Right ventricle myocardium superior (tissue), 1 donor: Measurements from ENCODE around the gene BCAS1. TPM values are rescaled to one million over a fixed set of nuclear protein-coding genes. Genes with fewer than 3 reads are reported as not detected.
A peak's percentile ranks its signal among the peaks of the same experiment; 100 is the strongest.

ENCODE experiments used
- ATAC-seq: fragments of 200-7000 bp; cut with Tn5 transposase; one replicate; pipeline ENCODE4 v1.9.1; 2020; ENCODE audit warnings: mild to moderate bottlenecking; ENCODE audit not compliant: poor library complexity
- DNase-seq: peaks from one replicate; pipeline ENCODE4 v3.0.0-alpha.2; 2020
- intact Hi-C: fragments of 100-400 bp; cut with DNase I; formaldehyde crosslinking; loops from one replicate; pipeline ENCODE4 v1.11.2; 2022
- total RNA-seq: library from RNA; stranded (reverse); fragmentation: NEBNext Ultra II Directional; extraction: Animal tissue kit (Norgen Biotek cat#: 25700); gene quantifications from one replicate; pipeline ENCODE4 v1.2.1, GENCODE V29; 2021
- donor health status: DM: no; HTN: yes; CAD: no; lungs with severe emphysema.

The BCAS1 gene
- total RNA-seq, 1 donor from 2014 or later, result not detected

- no peak for ATAC-seq
- intact Hi-C loops, result no loop called here
- DNase-seq, result no peak
Measured at GRCh38 chr20:54084193-54084592, 13.8 kb upstream of the BCAS1 start.

- no peak for ATAC-seq
- intact Hi-C loops, result no loop called here
Measured at GRCh38 chr20:54083459-54083858, 13.1 kb upstream of the BCAS1 start.

DNA sequence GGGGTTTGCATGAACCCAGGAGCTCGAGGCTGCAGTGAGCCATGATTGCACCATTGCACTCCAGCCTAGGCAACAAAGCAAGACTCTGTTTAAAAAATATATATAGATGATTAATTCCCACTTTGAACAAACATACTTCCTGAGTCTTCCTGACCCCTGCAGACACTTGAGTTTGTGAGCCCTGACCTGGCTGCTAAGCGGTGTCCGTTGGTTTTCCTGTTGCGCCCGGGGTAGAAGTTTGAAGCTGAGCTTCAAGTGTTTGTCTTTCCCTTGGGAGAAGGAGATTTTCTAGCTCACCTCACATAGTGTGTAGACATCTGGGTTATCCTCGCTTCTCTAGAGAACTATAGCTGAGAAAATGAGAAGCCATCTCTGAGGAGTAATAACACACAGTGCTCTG is 11.7 kb upstream of the BCAS1 start:
- ATAC-seq (no peak), DNase-seq (no peak)
- intact Hi-C loops, result no loop called here

More at GRCh38 chr20:54083459-54083858, 13.1 kb upstream of the BCAS1 start:
- no peak for DNase-seq

DNA sequence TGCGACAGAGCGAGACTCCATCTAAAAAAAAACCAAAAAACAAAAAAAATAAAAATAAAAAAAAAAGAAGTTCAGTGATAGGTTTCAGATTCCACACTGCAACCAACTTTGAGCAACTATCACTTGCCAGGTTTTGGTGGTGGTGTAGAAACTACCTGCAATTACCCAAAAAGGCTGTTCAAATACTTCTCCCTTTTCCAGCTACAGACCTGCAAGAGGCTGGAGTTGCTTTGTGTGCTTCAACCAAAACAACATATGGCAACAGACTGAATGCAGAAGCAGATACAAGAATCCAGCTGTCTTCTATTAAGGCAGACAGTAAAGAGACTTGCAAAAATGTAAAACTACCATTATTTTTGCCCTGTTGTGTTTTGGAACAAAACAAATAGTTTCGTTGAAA is 9.3 kb upstream of the BCAS1 start:
- intact Hi-C loops, result no loop called here
- ATAC-seq, result no peak
- DNase-seq, result no peak

DNA sequence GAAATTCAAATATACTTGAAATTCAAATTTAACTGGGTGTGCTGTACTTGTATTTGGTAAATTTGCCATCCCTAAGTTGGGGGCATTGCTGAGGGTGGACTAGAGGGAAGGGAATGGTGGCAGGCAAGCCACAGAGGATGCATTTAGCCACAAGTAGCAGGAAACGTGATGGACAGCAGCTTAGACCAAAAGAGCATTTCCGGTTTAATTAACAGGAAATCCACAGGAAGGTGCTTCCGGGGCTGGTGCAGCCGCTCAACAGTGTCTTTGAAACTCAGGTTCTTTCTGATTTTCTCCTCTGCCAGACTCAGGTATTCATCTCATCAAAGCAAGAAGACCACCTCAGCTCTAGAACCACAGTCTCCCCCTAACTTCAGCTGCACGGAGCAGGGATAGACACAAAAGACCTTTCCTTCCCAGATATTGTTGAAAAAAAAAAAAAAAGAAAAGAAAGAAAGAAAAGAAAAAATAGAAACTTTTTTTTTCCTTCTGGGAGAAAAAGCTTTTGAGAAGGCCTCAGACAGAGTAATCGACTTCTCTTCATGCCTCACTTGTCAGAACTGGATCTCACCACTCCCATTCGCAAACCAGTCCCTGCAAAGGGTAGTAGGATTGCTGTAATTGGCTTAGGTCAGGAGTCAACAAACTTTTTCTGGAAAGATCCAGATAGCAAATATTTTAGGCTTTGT is 8.0 kb upstream of the BCAS1 start:
- ATAC-seq, result no peak
- intact Hi-C loops, result no loop called here

GRCh38 chr20:54076259-54076658 is 5.9 kb upstream of the BCAS1 start:
- intact Hi-C loops, result no loop called here
- ATAC-seq (no peak), DNase-seq (no peak)

More for the DNA sequence above, 8.0 kb upstream of the BCAS1 start:
- DNase-seq, result no peak

- ATAC-seq, result no peak
- no peak for DNase-seq
- intact Hi-C loops, result no loop called here
Measured at GRCh38 chr20:54075322-54075721, 4.9 kb upstream of the BCAS1 start.

- no peak for ATAC-seq
- intact Hi-C loops, result no loop called here
- no peak for DNase-seq
Measured at GRCh38 chr20:54074511-54074910, 4.1 kb upstream of the BCAS1 start.

DNA sequence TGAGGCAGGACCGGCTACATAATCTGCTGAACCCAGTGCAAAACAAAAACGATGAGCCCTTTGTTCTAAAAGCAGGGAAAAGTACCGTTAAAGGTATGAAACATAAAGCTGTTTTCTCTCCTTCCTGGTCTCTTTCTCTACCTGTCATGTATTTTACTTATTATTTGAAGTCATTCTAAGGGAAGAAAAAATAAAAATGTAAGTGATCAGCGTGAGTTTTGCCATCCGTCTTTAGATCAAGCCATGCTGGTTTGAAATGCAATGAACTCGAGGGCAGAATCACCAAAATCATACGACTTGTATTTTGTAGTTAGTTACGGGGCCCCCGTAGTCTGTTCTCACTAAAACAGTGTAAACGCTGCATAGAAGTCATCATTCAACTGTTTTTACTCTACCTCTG is 2.9 kb upstream of the BCAS1 start:
- intact Hi-C loops, result no loop called here
- no peak for DNase-seq
- no peak for ATAC-seq

GRCh38 chr20:54069501-54069971 is 858 bp downstream of the BCAS1 start:
- intact Hi-C loops, result loop anchor here (10.0 kb wide), 1 partner anchor 495 kb away; no protein-coding TSS in a partner anchor
- no peak for ATAC-seq
- no peak for DNase-seq

GRCh38 chr20:54068966-54069365 is 1.4 kb downstream of the BCAS1 start:
- no peak for DNase-seq
- intact Hi-C loops, result loop anchor here (10.0 kb wide), 1 partner anchor 494 kb away; no protein-coding TSS in a partner anchor
- no peak for ATAC-seq

DNA sequence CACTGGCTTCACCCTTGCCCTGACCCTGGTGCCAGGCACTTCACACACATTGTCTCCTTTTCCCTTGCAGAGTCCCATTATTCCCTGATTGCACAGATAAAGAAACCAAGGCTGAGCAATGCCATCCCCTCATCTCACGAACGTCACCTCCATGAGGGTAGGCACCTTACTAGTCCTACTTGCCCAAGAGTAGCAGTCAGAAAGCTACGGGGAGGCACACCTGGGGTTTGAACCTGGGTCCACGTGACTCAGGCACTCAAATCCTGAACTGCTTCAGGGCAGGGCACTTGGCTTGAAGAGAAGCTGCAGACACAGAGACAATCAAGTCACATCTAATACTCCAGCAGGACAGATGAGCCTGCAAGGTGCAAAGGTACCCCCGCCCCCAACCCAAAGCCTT is 1.9 kb downstream of the BCAS1 start:
- intact Hi-C loops, result loop anchor here (10.0 kb wide), 1 partner anchor 494 kb away; no protein-coding TSS in a partner anchor
- DNase-seq, result no peak
- no peak for ATAC-seq

GRCh38 chr20:54067606-54068174 is 2.7 kb downstream of the BCAS1 start:
- peak; percentile 70 for DNase-seq
- ATAC-seq, result peak; percentile 91
- intact Hi-C loops, result loop anchor here (10.0 kb wide), 1 partner anchor 493 kb away; no protein-coding TSS in a partner anchor

DNA sequence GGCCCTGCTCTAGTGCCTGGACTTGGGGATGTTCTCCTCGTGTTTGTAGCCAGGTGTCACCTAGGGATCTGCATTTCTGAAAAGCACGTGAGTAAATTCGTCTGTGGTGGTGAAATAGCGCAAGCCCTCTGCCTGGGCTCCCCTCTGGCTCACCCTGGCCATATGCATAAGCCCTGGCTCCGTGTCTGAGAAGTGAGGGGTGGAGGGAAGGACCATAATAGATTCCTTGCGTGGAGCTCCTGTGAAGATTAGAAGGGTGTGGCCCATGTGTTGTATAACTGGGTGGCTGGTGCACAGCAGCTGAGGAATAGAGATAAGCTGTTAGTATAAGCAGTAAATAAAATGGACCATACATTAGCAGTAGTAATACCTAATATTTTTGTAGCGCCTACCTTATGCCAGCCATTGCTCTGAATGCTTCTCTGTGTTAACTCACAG is 4.8 kb downstream of the BCAS1 start:
- DNase-seq, result no peak
- no peak for ATAC-seq
- intact Hi-C loops, result loop anchor here (10.0 kb wide), 1 partner anchor 491 kb away; no protein-coding TSS in a partner anchor

DNA sequence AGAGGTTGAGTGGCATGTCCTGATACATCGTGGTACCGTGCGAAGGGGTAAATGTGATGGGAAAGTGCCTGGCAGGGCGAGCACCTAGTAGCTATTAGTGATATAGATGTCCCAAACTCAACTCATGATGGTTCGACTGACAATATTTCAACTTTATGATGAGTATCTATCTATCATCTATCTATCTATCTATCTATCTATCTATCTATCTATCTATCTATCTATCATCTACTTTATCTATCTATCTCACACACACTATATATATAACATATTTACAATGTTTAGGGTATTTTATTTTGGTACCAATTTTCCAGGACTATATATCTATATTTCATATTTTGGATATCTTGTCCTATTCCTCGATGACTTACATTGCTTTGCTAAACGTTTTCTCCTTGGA is 5.5 kb downstream of the BCAS1 start:
- ATAC-seq (no peak), DNase-seq (no peak)
- intact Hi-C loops, result loop anchor here (10.0 kb wide), 1 partner anchor 490 kb away; no protein-coding TSS in a partner anchor

GRCh38 chr20:54063992-54064676 is 6.3 kb downstream of the BCAS1 start:
- DNase-seq (no peak), ATAC-seq (no peak)
- intact Hi-C loops, result loop anchor here (10.0 kb wide), 1 partner anchor 489 kb away; no protein-coding TSS in a partner anchor

GRCh38 chr20:54063580-54063979 is 6.8 kb downstream of the BCAS1 start:
- ATAC-seq (no peak), DNase-seq (no peak)
- intact Hi-C loops, result loop anchor here (10.0 kb wide), 1 partner anchor 489 kb away; no protein-coding TSS in a partner anchor

- ATAC-seq, result peak; percentile 39
- DNase-seq, result no peak
- intact Hi-C loops, result loop anchor here (10.0 kb wide), 1 partner anchor 488 kb away; no protein-coding TSS in a partner anchor
Measured at GRCh38 chr20:54062812-54063280, 7.5 kb downstream of the BCAS1 start.
